ENCODE results near the gene SLC25A34.

The SLC25A34 gene

DNA sequence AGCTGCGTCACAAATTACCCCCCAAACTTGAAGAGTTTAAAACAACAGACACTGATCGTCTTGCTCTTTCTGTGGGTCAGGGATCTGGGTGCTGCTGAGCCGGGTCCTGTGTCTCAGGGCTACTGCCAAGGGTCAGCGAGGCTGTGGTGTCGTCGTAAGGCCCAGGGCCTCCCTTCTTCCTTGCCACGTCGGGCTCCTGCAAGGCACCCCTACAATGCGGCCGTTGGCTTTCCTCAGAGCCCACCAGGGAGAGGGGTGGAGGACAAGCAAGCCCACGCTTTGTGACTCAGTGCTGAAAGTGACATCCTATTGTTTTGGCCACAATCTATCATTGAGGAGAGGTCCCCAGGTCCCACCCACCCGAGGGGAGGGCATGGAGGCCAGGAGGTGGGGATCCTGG, 14.9 kb downstream of the SLC25A34 start:
- DNase-seq (ENCODE audit: low read depth in 2 of 2) = no peak
- no peak overlapping the region for H3K4me3 ChIP-seq (replicated peaks in 1 of 2; ENCODE audit: low read depth in 2 of 2, low read length in 2 of 2)
- TF ChIP-seq, protein P1, sequence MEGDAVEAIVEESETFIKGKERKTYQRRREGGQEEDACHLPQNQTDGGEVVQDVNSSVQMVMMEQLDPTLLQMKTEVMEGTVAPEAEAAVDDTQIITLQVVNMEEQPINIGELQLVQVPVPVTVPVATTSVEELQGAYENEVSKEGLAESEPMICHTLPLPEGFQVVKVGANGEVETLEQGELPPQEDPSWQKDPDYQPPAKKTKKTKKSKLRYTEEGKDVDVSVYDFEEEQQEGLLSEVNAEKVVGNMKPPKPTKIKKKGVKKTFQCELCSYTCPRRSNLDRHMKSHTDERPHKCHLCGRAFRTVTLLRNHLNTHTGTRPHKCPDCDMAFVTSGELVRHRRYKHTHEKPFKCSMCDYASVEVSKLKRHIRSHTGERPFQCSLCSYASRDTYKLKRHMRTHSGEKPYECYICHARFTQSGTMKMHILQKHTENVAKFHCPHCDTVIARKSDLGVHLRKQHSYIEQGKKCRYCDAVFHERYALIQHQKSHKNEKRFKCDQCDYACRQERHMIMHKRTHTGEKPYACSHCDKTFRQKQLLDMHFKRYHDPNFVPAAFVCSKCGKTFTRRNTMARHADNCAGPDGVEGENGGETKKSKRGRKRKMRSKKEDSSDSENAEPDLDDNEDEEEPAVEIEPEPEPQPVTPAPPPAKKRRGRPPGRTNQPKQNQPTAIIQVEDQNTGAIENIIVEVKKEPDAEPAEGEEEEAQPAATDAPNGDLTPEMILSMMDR (IDR thresholded peaks at IDR 0.05; ENCODE audit: low read depth, low read length) = no peak

DNA sequence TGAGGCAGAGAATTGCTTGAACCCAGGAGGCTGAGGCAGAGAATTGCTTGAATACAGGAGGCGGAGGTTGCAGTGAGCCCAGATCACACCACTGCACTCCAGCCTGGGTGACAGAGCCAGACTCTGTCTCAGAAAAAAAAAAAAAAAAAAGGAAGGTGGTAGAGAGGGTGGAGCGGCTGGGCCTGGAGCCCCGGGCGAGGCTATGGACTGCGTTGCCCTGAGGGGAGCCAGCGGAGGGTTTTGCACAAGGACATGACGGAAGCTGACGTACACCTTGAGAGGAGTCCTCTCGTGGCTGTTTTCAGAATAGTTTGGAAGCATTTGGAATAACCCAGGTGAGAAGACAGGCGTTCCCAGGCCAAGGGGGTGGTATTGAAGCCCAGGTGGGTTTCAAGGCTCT, 15.7 kb downstream of the SLC25A34 start:
- H3K4me3 ChIP-seq (replicated peaks in 1 of 2; ENCODE audit: low read depth in 2 of 2, low read length in 2 of 2) = no peak overlapping the region
- TF ChIP-seq, protein P1 (IDR thresholded peaks at IDR 0.05; ENCODE audit: low read depth, low read length) = no peak
- DNase-seq (ENCODE audit: low read depth in 2 of 2) = no peak

DNA sequence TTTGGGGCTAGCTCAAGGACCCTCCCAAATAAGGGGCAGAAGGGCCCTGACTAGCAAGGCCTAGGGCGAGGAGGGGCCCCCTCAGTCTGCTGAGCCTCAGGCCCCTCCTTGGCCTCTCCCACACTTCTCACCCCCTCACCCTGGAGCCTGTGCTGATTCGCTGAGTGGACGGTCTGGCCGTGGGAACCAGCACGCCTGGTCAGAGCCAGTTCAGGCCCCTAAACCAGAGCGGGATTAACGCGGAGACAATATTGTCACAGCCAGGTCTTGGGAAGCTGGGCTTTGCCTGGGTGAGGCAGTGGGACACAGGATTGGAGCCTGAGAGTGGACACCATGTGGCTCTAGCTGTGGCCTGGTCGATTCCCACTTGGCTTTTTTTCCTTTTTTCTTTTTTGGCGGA, 17.7 kb downstream of the SLC25A34 start:
- no peak overlapping the region for H3K4me3 ChIP-seq (replicated peaks in 1 of 2; ENCODE audit: low read depth in 2 of 2, low read length in 2 of 2)
- TF ChIP-seq, protein P1 (IDR thresholded peaks at IDR 0.05; ENCODE audit: low read depth, low read length) = no peak
- DNase-seq (ENCODE audit: low read depth in 2 of 2) = no peak

DNA sequence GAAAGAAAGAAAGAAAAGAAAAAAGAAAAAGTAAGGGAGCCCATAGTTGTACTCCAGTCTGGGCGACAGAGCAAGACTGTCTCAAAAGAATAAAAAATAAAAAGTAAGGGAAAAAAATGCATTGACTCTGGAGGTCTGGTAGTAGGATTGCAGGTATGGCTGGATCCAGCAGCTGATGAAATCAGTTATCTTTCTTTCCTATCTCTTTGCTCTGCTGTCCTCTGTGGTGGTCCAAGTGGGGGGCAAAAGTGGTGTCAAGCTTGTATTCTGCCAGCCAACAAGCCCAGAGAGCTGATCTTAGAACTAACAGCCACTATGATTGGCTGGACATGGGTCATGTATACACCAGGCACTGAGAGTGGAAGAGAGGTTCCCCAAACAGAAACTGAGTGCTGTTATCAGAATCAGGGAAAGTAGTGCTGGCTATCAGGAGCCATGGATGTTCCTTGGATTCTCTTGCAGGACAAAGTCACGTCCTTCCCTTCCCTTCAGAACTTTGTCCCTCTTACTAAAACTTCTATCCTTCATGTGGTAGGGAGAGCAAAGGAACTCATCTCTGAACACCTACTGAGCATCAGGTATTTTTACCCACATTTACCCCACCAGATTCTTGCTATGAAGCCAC, 19.1 kb downstream of the SLC25A34 start:
- no peak for DNase-seq (ENCODE audit: low read depth in 2 of 2)
- no peak overlapping the region for H3K4me3 ChIP-seq (replicated peaks in 1 of 2; ENCODE audit: low read depth in 2 of 2, low read length in 2 of 2)
- TF ChIP-seq, protein P1 (IDR thresholded peaks at IDR 0.05; ENCODE audit: low read depth, low read length) = no peak

DNA sequence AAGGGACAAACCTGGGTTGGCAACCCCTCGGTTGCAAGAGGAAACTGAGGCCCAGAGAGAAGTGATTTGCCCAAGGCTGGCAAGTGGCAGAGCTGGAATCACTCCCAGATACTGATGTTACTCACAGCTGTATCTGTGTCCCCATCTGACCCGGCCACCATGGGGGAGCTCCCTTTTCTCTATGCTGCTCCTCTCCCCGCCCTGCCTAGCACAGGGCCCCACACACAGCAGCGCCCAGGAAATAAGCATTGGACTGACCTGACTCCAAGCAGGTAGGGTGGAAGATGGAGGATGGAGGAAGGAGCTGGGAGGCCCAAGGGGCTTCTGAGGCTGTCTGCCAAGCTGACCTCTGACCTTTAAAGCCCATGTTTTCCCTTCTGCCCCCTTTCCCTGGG, 19.6 kb downstream of the SLC25A34 start:
- DNase-seq (ENCODE audit: low read depth in 2 of 2) = no peak
- no peak overlapping the region for H3K4me3 ChIP-seq (replicated peaks in 1 of 2; ENCODE audit: low read depth in 2 of 2, low read length in 2 of 2)
- TF ChIP-seq, protein P1 (IDR thresholded peaks at IDR 0.05; ENCODE audit: low read depth, low read length) = no peak

DNA sequence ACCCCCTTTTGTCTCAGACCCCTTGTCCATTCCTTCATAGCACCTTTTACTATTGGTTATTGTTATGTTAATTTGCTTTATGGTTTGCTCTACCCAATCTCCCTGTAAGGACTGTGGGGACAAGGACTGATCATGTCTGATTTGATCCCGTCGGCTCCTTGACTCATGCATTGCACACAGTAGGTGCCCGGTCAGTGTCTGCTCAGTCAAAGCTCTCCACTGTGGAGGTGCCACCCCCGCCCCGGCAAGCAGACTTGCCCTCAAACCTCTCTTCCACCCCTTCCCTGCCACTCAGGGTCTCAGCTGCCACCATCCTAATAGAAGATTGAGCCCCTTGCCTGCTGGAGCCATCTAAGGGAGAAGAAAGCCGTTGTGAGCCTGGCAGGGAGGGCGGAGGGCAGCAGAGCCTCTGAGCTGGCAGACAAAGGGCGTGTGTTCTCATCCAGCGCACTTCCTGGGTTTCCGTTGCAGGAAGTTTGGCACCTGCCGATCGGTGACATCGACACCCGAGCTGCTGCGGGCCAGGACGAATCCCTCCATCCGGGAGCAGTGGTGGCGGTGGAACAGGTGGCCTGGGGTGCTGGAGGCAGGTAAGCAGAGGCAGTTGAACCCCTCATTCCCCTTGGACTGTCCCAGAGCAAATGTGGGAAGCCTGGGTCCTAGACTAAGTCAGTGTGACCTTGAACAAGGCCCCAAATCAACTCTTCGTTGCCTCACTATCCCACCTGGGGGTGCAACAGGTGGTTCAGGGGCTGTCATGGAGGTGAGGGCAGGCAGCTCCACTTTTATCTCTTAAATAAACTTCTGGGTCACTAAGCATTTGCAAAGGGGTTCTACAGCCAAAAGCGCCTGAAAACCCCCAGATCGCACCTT, 20.3 kb downstream of the SLC25A34 start:
- no peak for DNase-seq (ENCODE audit: low read depth in 2 of 2)
- H3K4me3 ChIP-seq (replicated peaks in 1 of 2; ENCODE audit: low read depth in 2 of 2, low read length in 2 of 2) = no peak overlapping the region
- TF ChIP-seq, protein P1 (IDR thresholded peaks at IDR 0.05; ENCODE audit: low read depth, low read length) = no peak

Measured in cardiac fibroblast (primary cell).